ENCODE measurements around the gene PHTF1.

Gene PHTF1

DNA sequence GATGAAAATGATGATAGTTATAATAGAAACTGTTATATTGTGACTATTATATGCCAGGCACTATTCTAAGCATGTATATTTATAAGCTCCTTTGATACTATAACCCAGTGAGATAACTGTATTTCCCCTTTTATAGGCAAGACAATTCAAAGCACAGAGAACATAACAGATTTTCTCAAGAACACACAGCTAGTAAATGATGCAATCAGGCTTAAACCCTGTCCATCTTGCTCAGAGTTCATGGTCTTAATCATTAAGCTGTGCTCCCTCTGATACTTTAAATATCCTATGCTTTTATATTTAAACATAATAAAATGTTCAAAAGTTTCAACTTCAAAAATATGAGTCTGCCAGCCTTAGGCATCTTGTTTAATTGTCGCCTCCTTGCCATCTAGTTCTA is 88.6 kb downstream of the PHTF1 start:
- TF ChIP-seq, protein P1, sequence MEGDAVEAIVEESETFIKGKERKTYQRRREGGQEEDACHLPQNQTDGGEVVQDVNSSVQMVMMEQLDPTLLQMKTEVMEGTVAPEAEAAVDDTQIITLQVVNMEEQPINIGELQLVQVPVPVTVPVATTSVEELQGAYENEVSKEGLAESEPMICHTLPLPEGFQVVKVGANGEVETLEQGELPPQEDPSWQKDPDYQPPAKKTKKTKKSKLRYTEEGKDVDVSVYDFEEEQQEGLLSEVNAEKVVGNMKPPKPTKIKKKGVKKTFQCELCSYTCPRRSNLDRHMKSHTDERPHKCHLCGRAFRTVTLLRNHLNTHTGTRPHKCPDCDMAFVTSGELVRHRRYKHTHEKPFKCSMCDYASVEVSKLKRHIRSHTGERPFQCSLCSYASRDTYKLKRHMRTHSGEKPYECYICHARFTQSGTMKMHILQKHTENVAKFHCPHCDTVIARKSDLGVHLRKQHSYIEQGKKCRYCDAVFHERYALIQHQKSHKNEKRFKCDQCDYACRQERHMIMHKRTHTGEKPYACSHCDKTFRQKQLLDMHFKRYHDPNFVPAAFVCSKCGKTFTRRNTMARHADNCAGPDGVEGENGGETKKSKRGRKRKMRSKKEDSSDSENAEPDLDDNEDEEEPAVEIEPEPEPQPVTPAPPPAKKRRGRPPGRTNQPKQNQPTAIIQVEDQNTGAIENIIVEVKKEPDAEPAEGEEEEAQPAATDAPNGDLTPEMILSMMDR (IDR thresholded peaks at IDR 0.05; ENCODE audit: low read depth, low read length, missing control alignments), result no peak
- H3K36me3 ChIP-seq (replicated peaks), result no peaks in the 10 kb centered on the region
- DNase-seq, result no peak
- H3K4me3 ChIP-seq (ENCODE audit: low read depth, low read length), result no peak overlapping the region
- in situ Hi-C loops (cut with HindIII; ENCODE audit: low pct_ligation_motif_present, low sequenced_read_pairs), result no loop called here
- H3K27ac ChIP-seq, result no peak overlapping the region
- H3K27me3 ChIP-seq (replicated peaks), result no peaks in the 10 kb centered on the region

DNA sequence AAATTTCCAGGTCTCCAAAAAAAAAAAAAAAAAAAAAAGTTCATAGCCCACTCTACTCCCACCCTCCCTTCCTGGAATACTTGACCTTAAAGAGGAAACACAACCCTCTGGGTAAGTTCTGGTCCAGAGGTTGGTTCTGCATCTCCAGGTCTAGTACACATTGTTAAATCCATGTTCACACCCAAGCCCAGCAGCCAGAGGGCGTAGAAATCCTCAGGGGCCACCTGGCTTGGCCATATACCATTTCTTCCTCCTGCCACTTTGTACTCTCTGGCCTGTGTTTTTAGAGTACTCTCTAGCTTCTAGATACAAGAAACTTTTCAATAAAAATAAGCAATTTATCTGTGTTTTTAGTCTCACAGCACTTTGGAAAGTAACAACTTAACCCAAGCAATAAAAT is 89.3 kb downstream of the PHTF1 start:
- Histone ChIP-seq H3K4me3 (ENCODE audit: low read depth, low read length) (no peak overlapping the region), H3K27me3 (replicated peaks) (no peaks in the 10 kb centered on the region), H3K36me3 (replicated peaks) (no peaks in the 10 kb centered on the region), H3K27ac (no peak overlapping the region)
- TF ChIP-seq, protein P1 (IDR thresholded peaks at IDR 0.05; ENCODE audit: low read depth, low read length, missing control alignments), result no peak
- in situ Hi-C loops (cut with HindIII; ENCODE audit: low pct_ligation_motif_present, low sequenced_read_pairs), result no loop called here
- no peak for DNase-seq

DNA sequence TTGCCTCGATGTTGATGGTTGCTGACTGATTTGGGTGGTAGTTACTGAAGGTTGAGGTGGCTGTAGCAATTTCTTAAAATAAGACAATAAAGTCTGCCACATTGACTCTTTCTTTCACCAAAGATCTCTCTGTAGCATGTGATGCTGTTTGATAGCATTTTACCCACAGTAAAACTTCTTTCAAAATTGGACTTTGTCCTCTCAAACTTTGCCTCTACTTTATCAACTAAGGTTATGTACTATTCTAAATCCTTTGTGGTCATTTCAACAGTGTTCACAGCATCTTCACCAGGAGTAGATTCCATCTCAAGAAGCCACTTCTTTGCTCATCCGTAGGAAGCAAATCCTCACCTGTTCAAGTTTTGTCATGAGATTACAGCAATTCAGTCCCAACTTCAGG is 93.2 kb downstream of the PHTF1 start:
- in situ Hi-C loops (cut with HindIII; ENCODE audit: low pct_ligation_motif_present, low sequenced_read_pairs), result no loop called here
- no peak for DNase-seq
- Histone ChIP-seq H3K27ac (no peak overlapping the region), H3K36me3 (replicated peaks) (no peaks in the 10 kb centered on the region), H3K4me3 (ENCODE audit: low read depth, low read length) (no peak overlapping the region), H3K27me3 (replicated peaks) (no peaks in the 10 kb centered on the region)
- TF ChIP-seq, protein P1 (IDR thresholded peaks at IDR 0.05; ENCODE audit: low read depth, low read length, missing control alignments), result no peak

DNA sequence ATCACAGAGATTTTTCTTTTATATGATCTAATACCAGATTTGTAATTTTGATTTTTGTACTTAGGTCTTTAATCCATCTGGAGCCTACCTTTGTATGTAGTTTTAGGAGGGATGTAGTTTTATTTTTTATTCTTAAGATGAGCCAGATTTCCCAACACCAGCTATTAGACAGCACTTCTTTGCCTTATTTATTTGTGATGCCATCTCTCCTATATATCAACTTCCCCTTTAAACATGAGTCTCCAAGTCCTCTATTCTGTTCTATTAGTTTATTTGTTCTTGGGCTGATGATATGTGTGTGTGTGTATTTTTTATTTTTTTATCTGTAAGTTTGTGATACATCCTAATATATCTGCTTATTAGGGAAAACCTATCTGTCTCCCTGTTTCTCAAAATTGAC is 94.2 kb downstream of the PHTF1 start:
- Histone ChIP-seq H3K27ac (no peak overlapping the region), H3K36me3 (replicated peaks) (no peaks in the 10 kb centered on the region), H3K4me3 (ENCODE audit: low read depth, low read length) (no peak overlapping the region), H3K27me3 (replicated peaks) (no peaks in the 10 kb centered on the region)
- DNase-seq, result no peak
- TF ChIP-seq, protein P1 (IDR thresholded peaks at IDR 0.05; ENCODE audit: low read depth, low read length, missing control alignments), result no peak
- in situ Hi-C loops (cut with HindIII; ENCODE audit: low pct_ligation_motif_present, low sequenced_read_pairs), result no loop called here

DNA sequence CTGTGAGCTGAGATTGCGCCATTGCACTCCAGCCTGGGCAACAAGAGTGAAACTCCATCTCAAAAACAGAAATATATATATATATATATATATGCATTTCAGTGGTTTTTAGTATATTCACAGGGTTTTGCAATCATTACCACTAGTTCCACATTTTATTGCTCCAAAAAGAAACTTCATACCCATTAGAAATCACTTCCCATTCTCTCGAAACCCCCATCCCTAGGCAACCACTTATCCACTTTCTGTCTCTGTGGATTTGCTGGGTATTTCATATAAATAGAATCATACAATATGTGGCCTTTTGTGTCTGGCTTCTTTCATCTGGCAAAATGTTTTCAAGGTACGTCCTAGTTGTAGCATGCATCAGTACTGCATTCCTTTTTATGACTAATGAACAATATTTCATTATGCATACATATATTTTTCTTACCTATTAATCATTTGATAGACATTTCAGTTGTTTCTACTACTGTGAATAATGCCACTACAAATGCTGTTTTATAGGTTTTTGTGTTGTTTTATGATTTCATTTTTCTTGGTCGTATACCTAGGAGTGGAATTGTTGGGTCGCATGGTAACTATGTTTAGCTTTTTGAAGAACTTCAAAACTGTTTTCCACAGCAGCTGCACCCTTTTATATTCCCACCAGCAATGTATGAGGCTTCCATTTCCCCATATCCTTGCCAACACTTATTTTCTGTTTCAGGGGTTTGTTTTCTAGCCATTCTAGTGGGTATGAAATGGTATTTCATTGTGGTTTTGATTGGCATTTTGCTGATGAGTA is 95.9 kb downstream of the PHTF1 start:
- Histone ChIP-seq H3K4me3 (ENCODE audit: low read depth, low read length) (no peak overlapping the region), H3K27me3 (replicated peaks) (no peaks in the 10 kb centered on the region), H3K27ac (no peak overlapping the region), H3K36me3 (replicated peaks) (no peaks in the 10 kb centered on the region)
- in situ Hi-C loops (cut with HindIII; ENCODE audit: low pct_ligation_motif_present, low sequenced_read_pairs), result no loop called here
- TF ChIP-seq, protein P1 (IDR thresholded peaks at IDR 0.05; ENCODE audit: low read depth, low read length, missing control alignments), result no peak
- peak; percentile 40 for DNase-seq

DNA sequence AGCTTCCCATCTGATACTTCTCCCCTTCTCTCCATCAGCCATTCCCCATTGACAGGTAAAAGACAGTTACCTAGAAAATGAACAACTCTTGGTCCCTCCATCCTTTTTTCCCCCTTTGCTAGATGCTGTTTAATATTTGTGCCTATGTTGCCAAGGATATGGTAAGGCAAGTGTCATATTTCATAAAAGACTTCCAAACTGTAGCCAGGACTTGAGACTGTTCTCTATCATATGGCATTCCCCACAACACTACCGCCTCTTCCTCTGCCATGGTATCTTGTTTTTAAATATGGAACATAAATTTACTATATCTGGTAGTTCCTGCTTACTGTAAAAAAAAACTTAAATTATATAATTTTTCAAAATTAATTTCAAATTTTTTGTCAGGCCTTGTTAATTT is 97.2 kb downstream of the PHTF1 start:
- TF ChIP-seq, protein P1 (IDR thresholded peaks at IDR 0.05; ENCODE audit: low read depth, low read length, missing control alignments), result no peak
- no peak for DNase-seq
- no peaks in the 10 kb centered on the region for H3K36me3 ChIP-seq (replicated peaks)
- no peaks in the 10 kb centered on the region for H3K27me3 ChIP-seq (replicated peaks)
- in situ Hi-C loops (cut with HindIII; ENCODE audit: low pct_ligation_motif_present, low sequenced_read_pairs), result no loop called here
- no peak overlapping the region for H3K4me3 ChIP-seq (ENCODE audit: low read depth, low read length)
- H3K27ac ChIP-seq, result no peak overlapping the region
